Measurements from ENCODE around the gene HSPA1L.

HSPA1L gene

DNA sequence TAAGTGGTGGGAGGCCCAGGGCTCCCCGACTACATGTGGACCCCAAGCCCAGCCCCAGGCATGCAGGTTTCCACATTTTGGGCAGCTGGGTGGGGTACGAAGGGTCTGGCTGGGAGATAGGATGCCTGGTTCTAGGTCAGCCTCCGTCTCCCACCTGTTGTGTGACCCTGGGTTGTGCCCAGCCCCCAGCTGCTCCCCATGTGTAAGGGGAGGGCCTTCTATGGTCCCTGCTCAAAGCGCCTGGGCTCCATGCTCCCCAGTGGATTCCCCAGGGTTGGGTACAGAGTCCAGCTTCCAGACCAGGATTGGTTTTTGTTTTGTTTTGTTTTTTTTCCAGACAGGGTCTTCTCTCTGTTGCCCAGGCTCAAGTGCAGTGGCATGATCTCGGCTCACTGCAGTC lies 36.9 kb downstream of the HSPA1L start:
- CTCF ChIA-PET, result interaction anchor here (0.6 to 7.5 kb wide), 6 partner anchors 9 to 174 kb away, joined by 3 to 50 read pairs (median 5); partner anchors contain the start of genes LSM2 and VARS1
- Histone ChIP-seq H3K27ac (ENCODE audit: extremely low read depth, low read depth, low read length) (no peak overlapping the region), H3K4me3 (ENCODE audit: low read depth, low read length) (no peak overlapping the region)

GRCh38 chr6:31777667-31778050 lies 37.4 kb downstream of the HSPA1L start:
- CTCF ChIA-PET, result interaction anchor here (0.6 to 7.5 kb wide), 10 partner anchors 8 to 175 kb away, joined by 3 to 50 read pairs (median 4); partner anchors contain the start of genes LSM2 and VARS1
- H3K36me3 ChIP-seq (ENCODE audit: control insufficient read depth in 2 of 2, insufficient read depth in 1 of 2, low read length in 2 of 2), result peaks cover 0 to 46% of the 10 kb centered on the region in 2 experiments; a peak in 2 of 3 replicates
- no peaks in the 10 kb centered on the region for H3K9me3 ChIP-seq (ENCODE audit: control insufficient read depth, insufficient read depth, low read depth, low read length)
- H3K4me3 ChIP-seq (ENCODE audit: low read depth, low read length), result no peak overlapping the region
- no peak overlapping the region for H3K27ac ChIP-seq (ENCODE audit: extremely low read depth, low read depth, low read length)
- H3K4me1 ChIP-seq (ENCODE audit: control insufficient read depth, insufficient read depth, low read length), result peaks cover 4% of the 10 kb centered on the region
- TF ChIP-seq TCF7L2 (IDR thresholded peaks at IDR 0.05; ENCODE audit: borderline replicate concordance, low read depth, low read length) (no peak), KLF16 (tag by site-specific recombination; IDR thresholded peaks at IDR 0.05) (no peak), ZEB2 (tag by site-specific recombination; IDR thresholded peaks at IDR 0.05) (no peak), SP2 (tag by site-specific recombination; IDR thresholded peaks at IDR 0.05) (no peak), ZNF544 (tag by site-specific recombination; IDR thresholded peaks at IDR 0.05) (no peak), ZNF426 (tag by site-specific recombination; IDR thresholded peaks at IDR 0.05) (no peak), PRDM1 (tag by site-specific recombination; IDR thresholded peaks at IDR 0.05) (no peak), PBX3 (CRISPR knock-in tag; IDR thresholded peaks at IDR 0.05) (no peak), YY2 (tag by site-specific recombination; IDR thresholded peaks at IDR 0.05) (no peak), KLF1 (tag by site-specific recombination; IDR thresholded peaks at IDR 0.05) (no peak), GLIS2 (tag by site-specific recombination; IDR thresholded peaks at IDR 0.05) (no peak), ZNF223 (tag by site-specific recombination; IDR thresholded peaks at IDR 0.05) (no peak), ZBTB11 (tag by site-specific recombination; conservative IDR thresholded peaks at IDR 0.05; ENCODE audit: low read depth) (no peak), ZNF362 (tag by site-specific recombination; IDR thresholded peaks at IDR 0.05) (no peak), ZSCAN23 (tag by site-specific recombination; IDR thresholded peaks at IDR 0.05) (no peak)
- POLR2A ChIA-PET, result interaction anchor here (0.6 to 3.3 kb wide), 19 partner anchors 8 to 353 kb away, joined by 3 to 38 read pairs (median 4); partner anchors contain the start of genes CLIC1, DDAH2, HSPA1A and HSPA1B

More for the DNA sequence above, 36.9 kb downstream of the HSPA1L start:
- Histone ChIP-seq H3K9me3 (ENCODE audit: control insufficient read depth, insufficient read depth, low read depth, low read length) (no peaks in the 10 kb centered on the region), H3K4me1 (ENCODE audit: control insufficient read depth, insufficient read depth, low read length) (peaks cover 4% of the 10 kb centered on the region), H3K36me3 (ENCODE audit: control insufficient read depth in 2 of 2, insufficient read depth in 1 of 2, low read length in 2 of 2) (peaks cover 2 to 51% of the 10 kb centered on the region in 2 experiments; a peak in 2 of 3 replicates)
- TF ChIP-seq, protein P1, sequence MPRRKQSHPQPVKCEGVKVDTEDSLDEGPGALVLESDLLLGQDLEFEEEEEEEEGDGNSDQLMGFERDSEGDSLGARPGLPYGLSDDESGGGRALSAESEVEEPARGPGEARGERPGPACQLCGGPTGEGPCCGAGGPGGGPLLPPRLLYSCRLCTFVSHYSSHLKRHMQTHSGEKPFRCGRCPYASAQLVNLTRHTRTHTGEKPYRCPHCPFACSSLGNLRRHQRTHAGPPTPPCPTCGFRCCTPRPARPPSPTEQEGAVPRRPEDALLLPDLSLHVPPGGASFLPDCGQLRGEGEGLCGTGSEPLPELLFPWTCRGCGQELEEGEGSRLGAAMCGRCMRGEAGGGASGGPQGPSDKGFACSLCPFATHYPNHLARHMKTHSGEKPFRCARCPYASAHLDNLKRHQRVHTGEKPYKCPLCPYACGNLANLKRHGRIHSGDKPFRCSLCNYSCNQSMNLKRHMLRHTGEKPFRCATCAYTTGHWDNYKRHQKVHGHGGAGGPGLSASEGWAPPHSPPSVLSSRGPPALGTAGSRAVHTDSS (tag by site-specific recombination; IDR thresholded peaks at IDR 0.05), result no peak
- TF ChIP-seq ZNF692 (tag by site-specific recombination; IDR thresholded peaks at IDR 0.05) (no peak), MYNN (tag by site-specific recombination; IDR thresholded peaks at IDR 0.05; ENCODE audit: borderline replicate concordance) (no peak), ZNF292 (tag by site-specific recombination; IDR thresholded peaks at IDR 0.05; ENCODE audit: borderline replicate concordance, low read depth) (no peak), SP3 (tag by site-specific recombination; IDR thresholded peaks at IDR 0.05) (no peak), TCF7L2 (IDR thresholded peaks at IDR 0.05; ENCODE audit: borderline replicate concordance, low read depth, low read length) (no peak), SCRT2 (tag by site-specific recombination; IDR thresholded peaks at IDR 0.05) (peak; percentile 61), GLIS2 (tag by site-specific recombination; IDR thresholded peaks at IDR 0.05) (peak; percentile 10; the same call in 1 of the 2 replicates), ZNF350 (tag by site-specific recombination; IDR thresholded peaks at IDR 0.05) (no peak)
- POLR2A ChIA-PET, result interaction anchor here (0.6 to 3.3 kb wide), 11 partner anchors 10 to 353 kb away, joined by 3 to 38 read pairs (median 4); partner anchors contain the start of genes DDAH2, HSPA1A, HSPA1B and HSPA1L

All from HEK293 (cell line).